Measurements from ENCODE around the gene DSG3.
"Not testable (repeated sequence)": the region's sequence is repeated elsewhere in the genome, so short reads cannot be mapped to it uniquely, and the experiment has no call there.

The DSG3 gene

GRCh38 chr18:31490833-31491232 is 43.3 kb downstream of the DSG3 start:
- Mint-ChIP-seq H3K9me3 (peaks cover 7% of the 10 kb centered on the region), H3K4me3 (no peak overlapping the region), H3K27me3 (peaks cover 13% of the 10 kb centered on the region), H3K36me3 (no peaks in the 10 kb centered on the region), H3K4me1 (no peaks in the 10 kb centered on the region), H3K27ac (no peak overlapping the region)
- ATAC-seq (ENCODE audit: low read depth) (no peak), DNase-seq (ENCODE audit: low spot score in 2 of 2) (no peak)

GRCh38 chr18:31491586-31491985 is 44.0 kb downstream of the DSG3 start:
- no peaks in the 10 kb centered on the region for H3K4me1 Mint-ChIP-seq
- H3K36me3 Mint-ChIP-seq: no peaks in the 10 kb centered on the region
- peaks cover 7% of the 10 kb centered on the region for H3K9me3 Mint-ChIP-seq
- H3K27ac Mint-ChIP-seq: no peak overlapping the region
- DNase-seq (ENCODE audit: low spot score in 2 of 2) (no peak), ATAC-seq (ENCODE audit: low read depth) (no peak)
- no peak overlapping the region for H3K4me3 Mint-ChIP-seq
- H3K27me3 Mint-ChIP-seq: peaks cover 13% of the 10 kb centered on the region

GRCh38 chr18:31492671-31493070 is 45.1 kb downstream of the DSG3 start:
- no peak overlapping the region for H3K27ac Mint-ChIP-seq
- H3K27me3 Mint-ChIP-seq: peaks cover 11% of the 10 kb centered on the region
- H3K4me1 Mint-ChIP-seq: no peaks in the 10 kb centered on the region
- H3K4me3 Mint-ChIP-seq: no peak overlapping the region
- H3K36me3 Mint-ChIP-seq: no peaks in the 10 kb centered on the region
- DNase-seq (ENCODE audit: low spot score in 2 of 2) (no peak), ATAC-seq (ENCODE audit: low read depth) (no peak)
- H3K9me3 Mint-ChIP-seq: peaks cover 5% of the 10 kb centered on the region

- Mint-ChIP-seq H3K36me3 (no peaks in the 10 kb centered on the region), H3K9me3 (peaks cover 5% of the 10 kb centered on the region), H3K27ac (no peak overlapping the region), H3K4me1 (no peaks in the 10 kb centered on the region), H3K4me3 (no peak overlapping the region), H3K27me3 (peaks cover 11% of the 10 kb centered on the region)
- DNase-seq (ENCODE audit: low spot score in 2 of 2): no peak
- no peak for ATAC-seq (ENCODE audit: low read depth)
Observed at GRCh38 chr18:31493171-31493570, 45.6 kb downstream of the DSG3 start.

GRCh38 chr18:31493941-31494340 is 46.4 kb downstream of the DSG3 start:
- Mint-ChIP-seq H3K9me3 (peaks cover 5% of the 10 kb centered on the region), H3K4me1 (no peaks in the 10 kb centered on the region), H3K27ac (no peak overlapping the region), H3K27me3 (peaks cover 12% of the 10 kb centered on the region), H3K4me3 (no peak overlapping the region), H3K36me3 (no peaks in the 10 kb centered on the region)
- no peak for DNase-seq (ENCODE audit: low spot score in 2 of 2)
- no peak for ATAC-seq (ENCODE audit: low read depth)

- DNase-seq (ENCODE audit: low spot score in 2 of 2); H3K27ac Mint-ChIP-seq; H3K4me1 Mint-ChIP-seq; H3K9me3 Mint-ChIP-seq; H3K4me3 Mint-ChIP-seq; ATAC-seq (ENCODE audit: low read depth); H3K36me3 Mint-ChIP-seq: not testable (repeated sequence)
- H3K27me3 Mint-ChIP-seq: peaks cover 13% of the 10 kb centered on the region
Observed at GRCh38 chr18:31494705-31495244, 47.2 kb downstream of the DSG3 start.

- H3K36me3 Mint-ChIP-seq: no peaks in the 10 kb centered on the region
- ATAC-seq (ENCODE audit: low read depth) (no peak), DNase-seq (ENCODE audit: low spot score in 2 of 2) (no peak)
- peaks cover 16% of the 10 kb centered on the region for H3K27me3 Mint-ChIP-seq
- no peak overlapping the region for H3K4me3 Mint-ChIP-seq
- H3K4me1 Mint-ChIP-seq: no peaks in the 10 kb centered on the region
- H3K27ac Mint-ChIP-seq: no peak overlapping the region
- H3K9me3 Mint-ChIP-seq: no peaks in the 10 kb centered on the region
Observed at GRCh38 chr18:31497404-31497835, 49.9 kb downstream of the DSG3 start.

- H3K9me3 Mint-ChIP-seq: no peaks in the 10 kb centered on the region
- no peak for DNase-seq (ENCODE audit: low spot score in 2 of 2)
- peak within 1 kb of the TSS; percentile 43 for H3K4me3 Mint-ChIP-seq
- no peaks in the 10 kb centered on the region for H3K36me3 Mint-ChIP-seq
- peaks cover 18% of the 10 kb centered on the region for H3K27me3 Mint-ChIP-seq
- ATAC-seq (ENCODE audit: low read depth): peak; percentile 35
- H3K27ac Mint-ChIP-seq: no peak within 1 kb of the TSS
- H3K4me1 Mint-ChIP-seq: no peaks in the 10 kb centered on the region
Observed at GRCh38 chr18:31497836-31498573, 50.5 kb downstream of the DSG3 start, which contains the start of gene DSG2. Gene DSG2, plus strand, starts transcription at chr18:31498177. Its CDS starts 75 bp downstream, at chr18:31498252.

GRCh38 chr18:31498574-31499524 is 51.3 kb downstream of the DSG3 start:
- no peak for ATAC-seq (ENCODE audit: low read depth)
- no peaks in the 10 kb centered on the region for H3K9me3 Mint-ChIP-seq
- H3K27ac Mint-ChIP-seq: no peak overlapping the region
- DNase-seq (ENCODE audit: low spot score in 2 of 2): no peak
- no peaks in the 10 kb centered on the region for H3K36me3 Mint-ChIP-seq
- H3K4me3 Mint-ChIP-seq: peak overlapping the region; percentile 43
- H3K27me3 Mint-ChIP-seq: peaks cover 18% of the 10 kb centered on the region
- H3K4me1 Mint-ChIP-seq: no peaks in the 10 kb centered on the region

- H3K4me1 Mint-ChIP-seq: no peaks in the 10 kb centered on the region
- no peak overlapping the region for H3K4me3 Mint-ChIP-seq
- no peak overlapping the region for H3K27ac Mint-ChIP-seq
- no peaks in the 10 kb centered on the region for H3K9me3 Mint-ChIP-seq
- DNase-seq (ENCODE audit: low spot score in 2 of 2) (no peak), ATAC-seq (ENCODE audit: low read depth) (peak; percentile 29)
- H3K27me3 Mint-ChIP-seq: peaks cover 12% of the 10 kb centered on the region
- H3K36me3 Mint-ChIP-seq: no peaks in the 10 kb centered on the region
Observed at GRCh38 chr18:31500051-31500688, 52.6 kb downstream of the DSG3 start.

GRCh38 chr18:31503011-31503410 is 55.5 kb downstream of the DSG3 start:
- H3K27me3 Mint-ChIP-seq: peaks cover 6% of the 10 kb centered on the region
- H3K4me1 Mint-ChIP-seq: no peaks in the 10 kb centered on the region
- no peak for ATAC-seq (ENCODE audit: low read depth)
- H3K4me3 Mint-ChIP-seq: no peak overlapping the region
- no peak overlapping the region for H3K27ac Mint-ChIP-seq
- no peaks in the 10 kb centered on the region for H3K36me3 Mint-ChIP-seq
- H3K9me3 Mint-ChIP-seq: no peaks in the 10 kb centered on the region
- no peak for DNase-seq (ENCODE audit: low spot score in 2 of 2)

- H3K4me1 Mint-ChIP-seq: no peaks in the 10 kb centered on the region
- peaks cover 6% of the 10 kb centered on the region for H3K27me3 Mint-ChIP-seq
- H3K27ac Mint-ChIP-seq: no peak overlapping the region
- no peak overlapping the region for H3K4me3 Mint-ChIP-seq
- H3K36me3 Mint-ChIP-seq: no peaks in the 10 kb centered on the region
- no peaks in the 10 kb centered on the region for H3K9me3 Mint-ChIP-seq
- ATAC-seq (ENCODE audit: low read depth) (no peak), DNase-seq (ENCODE audit: low spot score in 2 of 2) (no peak)
Observed at GRCh38 chr18:31504455-31505147, 57.1 kb downstream of the DSG3 start.

GRCh38 chr18:31505156-31505555 is 57.6 kb downstream of the DSG3 start:
- no peaks in the 10 kb centered on the region for H3K9me3 Mint-ChIP-seq
- peaks cover 6% of the 10 kb centered on the region for H3K27me3 Mint-ChIP-seq
- no peak overlapping the region for H3K27ac Mint-ChIP-seq
- no peak overlapping the region for H3K4me3 Mint-ChIP-seq
- H3K4me1 Mint-ChIP-seq: no peaks in the 10 kb centered on the region
- ATAC-seq (ENCODE audit: low read depth) (no peak), DNase-seq (ENCODE audit: low spot score in 2 of 2) (no peak)
- H3K36me3 Mint-ChIP-seq: no peaks in the 10 kb centered on the region

Data from memory B cell (primary cell).